Measurements from ENCODE around the gene CSNK1E.

DNA sequence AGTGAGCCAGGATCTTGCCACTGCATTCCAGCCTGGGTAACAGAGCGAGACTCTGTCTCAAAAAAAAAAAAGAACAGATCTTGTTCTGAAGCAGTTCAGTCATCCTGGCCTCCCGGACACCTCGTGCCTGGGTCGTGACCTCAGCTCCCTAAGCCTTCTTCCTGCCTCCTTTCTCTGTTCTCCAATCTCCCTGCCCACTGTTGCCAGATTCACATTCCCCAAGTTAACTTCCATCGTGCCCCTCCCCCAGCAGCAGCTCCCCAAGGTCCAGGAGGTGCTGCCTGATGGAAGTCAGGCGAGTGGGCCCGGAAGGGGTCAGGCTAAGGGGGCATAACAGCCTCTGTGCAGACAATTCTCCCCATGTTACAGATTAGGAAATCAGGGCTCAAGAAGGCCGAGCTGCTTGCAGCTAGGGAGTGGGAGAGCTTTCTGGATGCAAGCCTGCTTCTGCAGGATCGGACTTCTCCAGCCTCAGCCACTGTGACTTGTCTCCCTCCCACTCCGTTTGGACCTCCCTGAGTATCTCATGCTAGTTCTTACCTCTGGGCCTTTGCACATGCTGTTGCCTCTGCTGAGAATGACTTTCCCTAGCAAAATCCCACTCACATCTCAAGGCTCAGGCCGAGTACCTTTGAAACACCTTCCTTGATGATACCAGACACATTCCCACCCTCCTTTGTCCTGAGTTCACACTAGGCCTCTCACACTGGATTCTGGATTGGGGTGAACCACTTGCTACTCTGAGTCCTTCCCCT is 30.1 kb downstream of the CSNK1E start:
- TF ChIP-seq, protein P1, sequence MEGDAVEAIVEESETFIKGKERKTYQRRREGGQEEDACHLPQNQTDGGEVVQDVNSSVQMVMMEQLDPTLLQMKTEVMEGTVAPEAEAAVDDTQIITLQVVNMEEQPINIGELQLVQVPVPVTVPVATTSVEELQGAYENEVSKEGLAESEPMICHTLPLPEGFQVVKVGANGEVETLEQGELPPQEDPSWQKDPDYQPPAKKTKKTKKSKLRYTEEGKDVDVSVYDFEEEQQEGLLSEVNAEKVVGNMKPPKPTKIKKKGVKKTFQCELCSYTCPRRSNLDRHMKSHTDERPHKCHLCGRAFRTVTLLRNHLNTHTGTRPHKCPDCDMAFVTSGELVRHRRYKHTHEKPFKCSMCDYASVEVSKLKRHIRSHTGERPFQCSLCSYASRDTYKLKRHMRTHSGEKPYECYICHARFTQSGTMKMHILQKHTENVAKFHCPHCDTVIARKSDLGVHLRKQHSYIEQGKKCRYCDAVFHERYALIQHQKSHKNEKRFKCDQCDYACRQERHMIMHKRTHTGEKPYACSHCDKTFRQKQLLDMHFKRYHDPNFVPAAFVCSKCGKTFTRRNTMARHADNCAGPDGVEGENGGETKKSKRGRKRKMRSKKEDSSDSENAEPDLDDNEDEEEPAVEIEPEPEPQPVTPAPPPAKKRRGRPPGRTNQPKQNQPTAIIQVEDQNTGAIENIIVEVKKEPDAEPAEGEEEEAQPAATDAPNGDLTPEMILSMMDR (optimal IDR thresholded peaks at IDR 0.05 in 1 of 3, IDR thresholded peaks at IDR 0.05 in 1 of 3, conservative IDR thresholded peaks at IDR 0.05 in 1 of 3; ENCODE audit: extremely low read depth in 1 of 3, insufficient read depth in 2 of 3, low read length in 3 of 3), result no peak
- no peak for TF ChIP-seq EZH2 (IDR thresholded peaks at IDR 0.05; ENCODE audit: low read length)
